ENCODE data around the gene TEDC1.
"Not testable (repeated sequence)": the region's sequence is repeated elsewhere in the genome, so short reads cannot be mapped to it uniquely, and the experiment has no call there.

Gene TEDC1

GRCh38 chr14:105545676-105546075, 54.6 kb downstream of the TEDC1 start:
- not testable (repeated sequence) for DNase-seq

- DNase-seq: not testable (repeated sequence)
Measured at GRCh38 chr14:105546410-105546809, 55.4 kb downstream of the TEDC1 start.

GRCh38 chr14:105547072-105547471, 56.0 kb downstream of the TEDC1 start:
- not testable (repeated sequence) for DNase-seq

GRCh38 chr14:105547741-105548169, 56.7 kb downstream of the TEDC1 start:
- DNase-seq: no peak
